Colonic mucosa (tissue), 4 donors: ENCODE measurements around the gene SLC35F1. TPM values are rescaled to one million over a fixed set of nuclear protein-coding genes. Genes with fewer than 3 reads are reported as not detected.

ENCODE experiments used
- DNase-seq: peaks from one replicate; pipeline ENCODE4 v3.0.0-alpha.2; 2020
- H3K27ac ChIP-seq: fragments of 200-600 bp; one replicate; pipeline ENCODE4 v1.8.0; 2021
- H3K27me3 ChIP-seq: fragments of 200-600 bp; one replicate; pipeline ENCODE4 v1.8.0; 2021
- H3K36me3 ChIP-seq: fragments of 200-600 bp; one replicate; pipeline ENCODE4 v1.8.0; 2021
- H3K4me1 ChIP-seq: fragments of 200-600 bp; one replicate; pipeline ENCODE4 v1.8.0; 2021; ENCODE audit warnings: mild to moderate bottlenecking
- H3K4me3 ChIP-seq: fragments of 200-600 bp; one replicate; pipeline ENCODE4 v1.8.0; 2021
- H3K9ac ChIP-seq, 2 donors: one replicate each; pipeline ENCODE4 v1.7.0; 2013; ENCODE audit warnings: control low read depth in 2 of 2, low read depth in 2 of 2, low read length in 2 of 2
- H3K9me3 ChIP-seq: fragments of 200-600 bp; one replicate; pipeline ENCODE4 v1.8.0; 2021
- intact Hi-C: fragments of 100-400 bp; cut with DNase I; formaldehyde crosslinking; loops from one replicate; pipeline ENCODE4 v1.14.1; 2022
- total RNA-seq, 2 donors: library from RNA; stranded (reverse); fragmentation: NEBNext Ultra II Directional in 1 of 2; extraction: Animal tissue kit (Norgen Biotek cat#: 25700) in 1 of 2; gene quantifications; one replicate each; pipeline ENCODE4 v1.2.1, GENCODE V29; 2021
- TF ChIP-seq, protein P1 (sequence below): fragments of 200-600 bp; IDR thresholded peaks from one replicate; pipeline ENCODE4 v1.8.0; 2022; ENCODE audit warnings: antibody characterized with exemption, mild to moderate bottlenecking
- donor health status: healthy.
- donor health status: DM: no; HTN: no; CAD: no.
- donor health status: DM: no; HTN: no; CAD: no.

SLC35F1 gene
- total RNA-seq, 2 donors from 2014 or later = 0.25 to 1.1 TPM

DNA sequence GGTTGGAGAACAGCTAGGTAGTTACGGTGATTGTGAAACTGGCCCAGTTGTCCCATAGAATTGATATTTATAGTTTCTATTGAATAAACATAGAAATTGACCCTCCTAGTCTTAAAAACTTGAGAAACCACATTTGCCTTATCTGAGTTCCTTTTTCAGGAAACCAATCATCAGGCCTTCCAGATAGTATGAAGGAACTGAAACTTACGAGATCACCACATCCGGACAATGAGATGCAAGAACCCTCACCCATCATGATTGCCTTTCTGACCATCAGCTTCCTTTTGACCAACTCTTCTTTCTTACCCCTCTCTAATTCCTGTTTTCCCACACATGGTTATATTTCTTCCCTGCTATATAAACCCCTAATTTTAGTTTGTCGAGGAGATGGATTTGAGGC, 21.8 kb downstream of the SLC35F1 start:
- Histone ChIP-seq H3K27ac (no peak overlapping the region), H3K4me1 (no peaks in the 10 kb centered on the region), H3K9me3 (no peaks in the 10 kb centered on the region), H3K27me3 (no peaks in the 10 kb centered on the region), H3K4me3 (no peak overlapping the region), H3K9ac (no peak overlapping the region), H3K36me3 (no peaks in the 10 kb centered on the region)
- TF ChIP-seq, protein P1, sequence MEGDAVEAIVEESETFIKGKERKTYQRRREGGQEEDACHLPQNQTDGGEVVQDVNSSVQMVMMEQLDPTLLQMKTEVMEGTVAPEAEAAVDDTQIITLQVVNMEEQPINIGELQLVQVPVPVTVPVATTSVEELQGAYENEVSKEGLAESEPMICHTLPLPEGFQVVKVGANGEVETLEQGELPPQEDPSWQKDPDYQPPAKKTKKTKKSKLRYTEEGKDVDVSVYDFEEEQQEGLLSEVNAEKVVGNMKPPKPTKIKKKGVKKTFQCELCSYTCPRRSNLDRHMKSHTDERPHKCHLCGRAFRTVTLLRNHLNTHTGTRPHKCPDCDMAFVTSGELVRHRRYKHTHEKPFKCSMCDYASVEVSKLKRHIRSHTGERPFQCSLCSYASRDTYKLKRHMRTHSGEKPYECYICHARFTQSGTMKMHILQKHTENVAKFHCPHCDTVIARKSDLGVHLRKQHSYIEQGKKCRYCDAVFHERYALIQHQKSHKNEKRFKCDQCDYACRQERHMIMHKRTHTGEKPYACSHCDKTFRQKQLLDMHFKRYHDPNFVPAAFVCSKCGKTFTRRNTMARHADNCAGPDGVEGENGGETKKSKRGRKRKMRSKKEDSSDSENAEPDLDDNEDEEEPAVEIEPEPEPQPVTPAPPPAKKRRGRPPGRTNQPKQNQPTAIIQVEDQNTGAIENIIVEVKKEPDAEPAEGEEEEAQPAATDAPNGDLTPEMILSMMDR = no peak
- DNase-seq = no peak
- intact Hi-C loops = no loop called here

DNA sequence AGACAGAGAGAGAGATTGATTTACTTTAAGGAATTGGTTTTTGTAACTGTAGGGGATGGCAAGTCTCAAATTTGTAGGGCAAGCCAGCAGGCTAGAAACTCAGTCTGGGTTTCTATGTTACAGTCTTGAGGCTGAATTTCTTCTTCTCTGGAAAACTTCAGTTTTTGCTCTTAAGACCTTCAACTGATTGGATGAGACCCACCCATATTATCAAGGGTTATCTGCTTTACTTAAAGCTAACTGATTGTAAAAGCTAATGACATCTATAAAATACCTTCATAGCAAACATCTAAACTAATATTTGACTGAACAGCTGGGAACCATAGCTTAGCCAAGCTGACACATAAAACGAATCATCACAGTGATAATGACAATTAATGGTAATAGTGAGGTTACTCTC, 22.4 kb downstream of the SLC35F1 start:
- H3K9me3 ChIP-seq = no peaks in the 10 kb centered on the region
- no peak overlapping the region for H3K4me3 ChIP-seq
- intact Hi-C loops = no loop called here
- DNase-seq = no peak
- no peak overlapping the region for H3K27ac ChIP-seq
- H3K27me3 ChIP-seq = no peaks in the 10 kb centered on the region
- no peak overlapping the region for H3K9ac ChIP-seq
- H3K4me1 ChIP-seq = no peaks in the 10 kb centered on the region
- H3K36me3 ChIP-seq = no peaks in the 10 kb centered on the region
- TF ChIP-seq, protein P1 = no peak

DNA sequence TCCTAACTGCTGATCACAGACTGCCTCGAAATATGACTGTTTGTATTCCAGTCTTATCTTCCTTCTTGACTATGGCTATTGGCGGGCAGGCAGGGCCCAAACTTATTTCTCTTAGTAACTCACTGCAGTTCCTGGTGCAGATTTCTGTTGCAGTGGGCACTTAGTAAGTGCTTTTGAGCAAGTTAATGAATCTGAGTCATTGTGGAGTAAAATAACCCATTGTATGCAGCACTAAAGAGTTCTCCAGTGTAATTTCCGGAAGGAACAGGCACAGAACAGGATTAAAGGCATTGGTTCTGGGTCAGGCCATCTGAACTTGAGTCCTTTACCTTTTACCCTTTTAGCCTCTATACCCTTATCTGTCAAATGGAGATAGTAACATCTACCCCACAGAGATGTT, 23.6 kb downstream of the SLC35F1 start:
- Histone ChIP-seq H3K36me3 (no peaks in the 10 kb centered on the region), H3K27ac (no peak overlapping the region), H3K9me3 (no peaks in the 10 kb centered on the region), H3K4me1 (no peaks in the 10 kb centered on the region), H3K9ac (no peak overlapping the region), H3K27me3 (no peaks in the 10 kb centered on the region), H3K4me3 (no peak overlapping the region)
- intact Hi-C loops = no loop called here
- DNase-seq = no peak
- TF ChIP-seq, protein P1 = no peak

DNA sequence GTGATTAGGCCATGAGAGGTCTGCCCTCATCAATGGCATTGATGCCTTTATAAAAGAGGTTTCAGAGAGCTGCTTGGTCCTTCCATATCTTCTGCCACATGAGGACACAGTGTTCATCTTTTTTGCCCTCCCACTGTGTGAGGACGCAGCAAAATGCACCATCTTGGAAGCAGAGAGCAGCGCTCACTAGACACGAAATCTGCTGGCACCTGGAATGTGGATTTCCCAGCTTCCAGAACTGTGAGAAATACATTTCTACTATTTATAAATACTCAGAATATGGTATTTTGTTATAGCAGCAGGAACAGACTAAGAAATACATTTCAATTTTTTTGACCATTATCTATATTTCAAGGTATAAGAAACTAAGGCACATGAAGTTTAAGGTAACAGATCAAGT, 24.9 kb downstream of the SLC35F1 start:
- TF ChIP-seq, protein P1 = no peak
- Histone ChIP-seq H3K36me3 (no peaks in the 10 kb centered on the region), H3K4me3 (no peak overlapping the region), H3K9ac (no peak overlapping the region), H3K4me1 (no peaks in the 10 kb centered on the region), H3K27ac (no peak overlapping the region), H3K9me3 (no peaks in the 10 kb centered on the region), H3K27me3 (no peaks in the 10 kb centered on the region)
- no peak for DNase-seq
- intact Hi-C loops = no loop called here

DNA sequence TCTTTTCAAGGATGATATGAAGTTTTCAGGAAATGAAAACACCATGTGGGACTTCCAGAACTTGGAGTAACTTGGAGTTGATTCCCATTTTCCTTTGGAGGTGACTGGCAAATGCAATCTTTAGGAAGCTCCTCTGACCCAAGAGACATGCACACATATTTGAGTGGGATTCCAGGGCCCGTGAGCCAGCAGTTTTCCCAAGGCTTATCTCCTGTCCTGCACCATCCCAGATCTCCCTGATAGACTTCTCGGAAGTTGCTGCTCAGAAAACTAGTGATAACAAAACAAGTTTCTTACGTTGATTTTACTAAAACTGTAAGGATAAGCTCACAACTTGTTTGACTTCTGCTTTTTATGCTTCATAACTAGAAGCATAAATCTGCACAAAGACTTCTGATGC, 25.6 kb downstream of the SLC35F1 start:
- H3K4me1 ChIP-seq = no peaks in the 10 kb centered on the region
- no peaks in the 10 kb centered on the region for H3K9me3 ChIP-seq
- H3K9ac ChIP-seq = no peak overlapping the region
- H3K4me3 ChIP-seq = no peak overlapping the region
- no peaks in the 10 kb centered on the region for H3K36me3 ChIP-seq
- intact Hi-C loops = no loop called here
- TF ChIP-seq, protein P1 = no peak
- DNase-seq = no peak
- H3K27ac ChIP-seq = no peak overlapping the region
- no peaks in the 10 kb centered on the region for H3K27me3 ChIP-seq

DNA sequence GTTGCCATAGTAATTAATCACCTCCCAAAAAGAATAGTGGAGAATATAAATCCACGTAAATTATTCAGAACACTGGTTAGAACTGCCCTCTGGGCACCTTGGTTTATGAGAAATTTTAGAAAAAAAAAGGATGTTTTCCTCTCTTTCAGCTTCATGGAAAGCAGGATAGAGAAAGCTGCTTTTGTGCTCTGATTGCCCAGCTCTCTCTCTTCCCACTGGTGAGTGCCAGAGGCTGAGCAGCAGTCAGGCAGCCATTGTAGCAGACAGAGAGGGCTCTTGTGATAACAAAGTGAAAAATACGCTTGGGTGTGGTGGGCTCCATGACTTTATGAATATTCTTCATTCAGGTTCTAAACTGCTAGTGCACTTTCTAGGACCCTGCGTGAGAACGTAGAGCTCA, 26.4 kb downstream of the SLC35F1 start:
- H3K36me3 ChIP-seq = no peaks in the 10 kb centered on the region
- H3K27ac ChIP-seq = no peak overlapping the region
- no peaks in the 10 kb centered on the region for H3K4me1 ChIP-seq
- TF ChIP-seq, protein P1 = no peak
- no peak overlapping the region for H3K4me3 ChIP-seq
- H3K9ac ChIP-seq = no peak overlapping the region
- no peaks in the 10 kb centered on the region for H3K27me3 ChIP-seq
- intact Hi-C loops = no loop called here
- H3K9me3 ChIP-seq = no peaks in the 10 kb centered on the region
- no peak for DNase-seq
